HepG2 (cell line): ENCODE data around the gene PPIL6. TPM values are rescaled to one million over a fixed set of nuclear protein-coding genes. Genes with fewer than 3 reads are reported as not detected.

Experiments
- ATAC-seq: fragments of 200-7000 bp; cut with Tn5 transposase; 3 replicates; pipeline ENCODE4 v1.9.1; 2020; ENCODE audit warnings: mild to moderate bottlenecking, moderate library complexity
- BruUV-seq: library from RNA; stranded (reverse); fragments of 400-500 nt; replicated peaks from 2 replicates; lab custom pipeline; 2021; lab: Mats Ljungman, UMichigan
- CTCF ChIA-PET: fragments of 300-600 bp; formaldehyde crosslinking; extraction: SDS; loops from one replicate; lab custom pipeline; 2021; ENCODE audit warnings: low total read pairs, inconsistent platforms, low intra/inter-chr PET ratio; lab: Yijun Ruan, JAX
- POLR2A ChIA-PET: fragments of 350-600 bp; sonication (Branson Sonifier 250); formaldehyde crosslinking; loops from one replicate; lab custom pipeline; 2020; ENCODE audit warnings: antibody characterized with exemption, inconsistent platforms; lab: Yijun Ruan, JAX
- DNase-seq: peaks from one replicate; pipeline ENCODE4 v3.0.0-alpha.2; 2015; ENCODE audit warnings: low spot score
- FAIRE-seq: peaks from 3 replicates; lab custom pipeline; 2011; peaks lifted over from hg19 to GRCh38; lab: Jason Lieb, UNC
- H2AFZ ChIP-seq: one replicate; pipeline ENCODE4 v1.6.1; 2011; ENCODE audit warnings: low read length, inconsistent platforms
- H3K27ac ChIP-seq: fragments of 300-600 bp; 3 replicates; pipeline ENCODE4 v1.8.0; 2011; ENCODE audit warnings: mixed run types, mild to moderate bottlenecking, mixed read lengths, low read length, inconsistent platforms; ENCODE audit not compliant: insufficient read depth; ENCODE audit errors: extremely low read length
- H3K27me3 ChIP-seq, 2 experiments: fragments of 200-600 bp in 1 of 2; 2 replicates in 1 of 2; 3 replicates in 1 of 2; pipeline versions ENCODE4 v1.6.0 to v1.8.0; 2011; ENCODE audit warnings: low read length in 2 of 2, mild to moderate bottlenecking in 2 of 2, moderate library complexity in 2 of 2, inconsistent platforms in 1 of 2; ENCODE audit not compliant: insufficient read depth in 2 of 2, control insufficient read depth in 1 of 2
- H3K36me3 ChIP-seq, 2 experiments: fragments of 200-600 bp in 1 of 2; replicated peaks in 1 of 2; 2 replicates in 1 of 2; 3 replicates in 1 of 2; pipeline versions ENCODE4 v1.5.1 to v1.8.0; 2011; ENCODE audit warnings: low read length in 2 of 2, inconsistent platforms in 1 of 2; ENCODE audit not compliant: insufficient read depth in 2 of 2, control insufficient read depth in 1 of 2
- H3K4me1 ChIP-seq: 2 replicates; pipeline ENCODE4 v1.5.1; 2012; ENCODE audit warnings: low read length, inconsistent platforms; ENCODE audit not compliant: insufficient read depth
- H3K4me2 ChIP-seq: 2 replicates; pipeline ENCODE4 v1.6.0; 2011; ENCODE audit warnings: low read depth, low read length, inconsistent platforms
- H3K4me3 ChIP-seq, 3 experiments: fragments of 200-600 bp in 1 of 3; sonication (generic), shearing (Covaris generic) in 1 of 3; replicated peaks in 1 of 3; 2 replicates each; pipeline ENCODE4 v1.5.1; 2011 to 2016; ENCODE audit warnings: low read length in 3 of 3, inconsistent platforms in 2 of 3, low read depth in 2 of 3, mild to moderate bottlenecking in 2 of 3, control low read depth in 1 of 3, mixed read lengths in 1 of 3; ENCODE audit not compliant: insufficient read depth in 1 of 3
- H3K79me2 ChIP-seq: one replicate; pipeline ENCODE4 v1.6.1; 2011; ENCODE audit warnings: low read length, inconsistent platforms; ENCODE audit not compliant: insufficient read depth
- H3K9ac ChIP-seq: 2 replicates; pipeline ENCODE4 v1.6.0; 2011; ENCODE audit warnings: mild to moderate bottlenecking, low read depth, low read length, inconsistent platforms; ENCODE audit not compliant: insufficient read depth
- H3K9me3 ChIP-seq: 2 replicates; pipeline ENCODE4 v1.5.1; 2012; ENCODE audit warnings: mild to moderate bottlenecking, low read length
- H4K20me1 ChIP-seq: 2 replicates; pipeline ENCODE4 v1.6.0; 2011; ENCODE audit warnings: inconsistent platforms, mild to moderate bottlenecking, low read length, moderate library complexity; ENCODE audit not compliant: insufficient read depth
- ATF1 ChIP-seq: IDR thresholded peaks from 2 replicates; pipeline ENCODE4 v1.6.1; 2016; ENCODE audit warnings: mild to moderate bottlenecking, control low read depth
- CREBL2 ChIP-seq: sonication (generic); formaldehyde crosslinking; IDR thresholded peaks from 2 replicates; pipeline ENCODE4 v1.8.1; 2023; ENCODE audit warnings: missing genetic modification reagents, mild to moderate bottlenecking, borderline replicate concordance
- JUNB ChIP-seq: sonication (generic); formaldehyde crosslinking; IDR thresholded peaks from 2 replicates; pipeline ENCODE4 v1.8.0; 2022; ENCODE audit warnings: missing genetic modification reagents, mild to moderate bottlenecking, borderline replicate concordance
- KLF16 ChIP-seq, 2 experiments: sonication (generic) in 1 of 2; formaldehyde crosslinking in 1 of 2; IDR thresholded peaks; 2 replicates each; pipeline versions ENCODE4 v1.6.1 to v1.8.0; 2016 to 2023; ENCODE audit warnings: missing genetic modification reagents in 2 of 2, missing compliant biosample characterization in 1 of 2
- MYNN ChIP-seq: sonication (generic); formaldehyde crosslinking; IDR thresholded peaks from 2 replicates; pipeline ENCODE4 v1.4.0; 2020; ENCODE audit warnings: mild to moderate bottlenecking, low read depth, missing genetic modification reagents
- PHB2 ChIP-seq: fragments of 450-650 bp; IDR thresholded peaks from 2 replicates; pipeline ENCODE4 v1.6.1; 2018; ENCODE audit not compliant: partially characterized antibody
- SMC3 ChIP-seq: IDR thresholded peaks from 2 replicates; pipeline ENCODE4 v1.6.1; 2011; ENCODE audit warnings: low read length, improper control_type of control experiment
- SRF ChIP-seq: IDR thresholded peaks from 2 replicates; pipeline ENCODE4 v1.6.1; 2011; ENCODE audit warnings: mild to moderate bottlenecking, low read depth, low read length, moderate library complexity
- SSRP1 ChIP-seq: IDR thresholded peaks from 2 replicates; pipeline ENCODE4 v1.6.1; 2016; ENCODE audit warnings: control low read depth
- STAG1 ChIP-seq: sonication (generic); formaldehyde crosslinking; IDR thresholded peaks from 2 replicates; pipeline ENCODE4 v1.4.0; 2020; ENCODE audit warnings: missing genetic modification reagents
- XRCC5 ChIP-seq: fragments of 200-400 bp; formaldehyde crosslinking; optimal IDR thresholded peaks from 2 replicates; pipeline ENCODE3; 2017; ENCODE audit warnings: mild to moderate bottlenecking, low read length
- ZFYVE20 ChIP-seq: sonication (generic); formaldehyde crosslinking; IDR thresholded peaks from 2 replicates; pipeline ENCODE4 v1.8.0; 2023; ENCODE audit warnings: low read depth, mild to moderate bottlenecking, moderate library complexity, missing genetic modification reagents, borderline replicate concordance
- ZNF292 ChIP-seq: sonication (generic); formaldehyde crosslinking; IDR thresholded peaks from 2 replicates; pipeline ENCODE4 v1.8.1; 2022; ENCODE audit warnings: mild to moderate bottlenecking, low read depth, missing genetic modification reagents, borderline replicate concordance
- ZNF501 ChIP-seq: sonication (generic); formaldehyde crosslinking; IDR thresholded peaks from 2 replicates; pipeline ENCODE4 v1.5.1; 2020; ENCODE audit warnings: mild to moderate bottlenecking, moderate library complexity, missing genetic modification reagents
- WGBS: methylation state at CpG from one replicate; pipeline ENCODE4 v1.1.6; 2017; ENCODE audit warnings: low lambda C conversion rate; 5-methylcytosine and 5-hydroxymethylcytosine counted together
- in situ Hi-C: cut with HindIII; loops from 2 replicates; pipeline ENCODE4 v1.10.0; 2017; ENCODE audit warnings: low pct_unique_long_range_greater_than_20kb; ENCODE audit not compliant: extremely low pct_ligation_motif_present
- intact Hi-C: fragments of 100-400 bp; cut with micrococcal nuclease; formaldehyde crosslinking; loops from one replicate; pipeline ENCODE4 v1.10.0; 2022; ENCODE audit not compliant: unreplicated experiment
- polyA plus RNA-seq, 8 experiments: library from polyadenylated mRNA; depleted of rRNA in 3 of 8; stranded (reverse) in 7 of 8; unstranded in 1 of 8; fragments of >200 nt; fragmentation: Illumina TruSeq in 4 of 8; extraction: Trizol in 4 of 8; gene quantifications; 2 replicates each; pipeline versions ENCODE4 v1.2.1 to v1.2.3, GENCODE V29; 2011 to 2016; ENCODE audit warnings: low read depth in 4 of 8, missing spikeins in 1 of 8, mixed read lengths in 1 of 8; ENCODE audit not compliant: insufficient read depth in 1 of 8
- total RNA-seq, 5 experiments: library from RNA; depleted of rRNA; stranded (reverse); fragments of >200 nt; fragmentation: Illumina TruSeq; extraction: Trizol; gene quantifications; 2 replicates each; pipeline ENCODE4 v1.2.3, GENCODE V29; 2016; ENCODE audit warnings: low read depth in 1 of 5
- TF ChIP-seq, protein P1 (sequence below): sonication (generic); formaldehyde crosslinking; IDR thresholded peaks from 2 replicates; pipeline ENCODE4 v1.5.1; 2020; ENCODE audit warnings: missing genetic modification reagents, mild to moderate bottlenecking, borderline replicate concordance
- TF ChIP-seq, protein P2 (sequence below): sonication (generic); formaldehyde crosslinking; IDR thresholded peaks from 2 replicates; pipeline ENCODE4 v1.4.0; 2020; ENCODE audit warnings: missing genetic modification reagents; ENCODE audit errors: not compliant biosample characterization

PPIL6 gene
- total and polyA plus RNA-seq, 2 of the 13 experiments (the other 11 are each of a cell fraction or from before 2014, with no cell fraction given): 0.22 to 0.46 TPM

DNA sequence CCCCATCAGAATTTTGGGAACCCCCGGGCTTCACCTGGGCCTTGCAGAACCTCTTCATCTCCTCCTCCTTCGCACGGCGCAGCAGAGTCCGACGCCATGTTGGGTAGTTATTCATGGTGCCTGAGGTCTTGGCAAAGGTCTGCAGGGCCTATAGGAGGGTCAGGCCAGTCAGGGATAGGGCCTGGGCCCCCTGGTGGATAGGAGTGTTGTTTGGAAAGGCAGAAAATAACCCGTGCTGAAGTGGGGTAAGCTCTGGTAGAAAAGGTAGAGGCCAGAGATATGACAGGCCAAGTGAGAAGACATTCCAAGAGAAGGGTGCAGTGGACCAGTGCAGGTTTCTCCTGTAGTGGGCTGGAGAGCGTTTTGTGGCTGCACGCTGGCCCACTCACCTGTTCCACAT, 5.0 kb upstream of the PPIL6 start:
- in situ Hi-C loops: no loop called here

More for the DNA sequence above, 5.0 kb upstream of the PPIL6 start:
- H3K27me3 ChIP-seq: no peaks in the 10 kb centered on the region; a peak in 1 of 5 replicates
- POLR2A ChIA-PET: no interaction called here
- H3K4me1 ChIP-seq: peaks cover 15% of the 10 kb centered on the region
- TF ChIP-seq PHB2 (no peak), SSRP1 (CRISPR knock-in tag) (no peak), ZNF501 (CRISPR knock-in tag) (no peak), CREBL2 (CRISPR knock-in tag) (no peak), SRF (no peak), XRCC5 (peak; percentile 25), SMC3 (0 out of 2 replicates have a peak, but pooled peaks have one; percentile 15), JUNB (CRISPR knock-in tag) (no peak), ATF1 (CRISPR knock-in tag) (no peak), MYNN (no peak), STAG1 (peak; percentile 24; the same call in 1 of the 2 replicates), KLF16 (CRISPR knock-in tag; IDR thresholded peaks at IDR 0.05) (no peak), ZFYVE20 (CRISPR knock-in tag) (no peak), ZNF292 (CRISPR knock-in tag) (no peak)
- TF ChIP-seq, protein P1, sequence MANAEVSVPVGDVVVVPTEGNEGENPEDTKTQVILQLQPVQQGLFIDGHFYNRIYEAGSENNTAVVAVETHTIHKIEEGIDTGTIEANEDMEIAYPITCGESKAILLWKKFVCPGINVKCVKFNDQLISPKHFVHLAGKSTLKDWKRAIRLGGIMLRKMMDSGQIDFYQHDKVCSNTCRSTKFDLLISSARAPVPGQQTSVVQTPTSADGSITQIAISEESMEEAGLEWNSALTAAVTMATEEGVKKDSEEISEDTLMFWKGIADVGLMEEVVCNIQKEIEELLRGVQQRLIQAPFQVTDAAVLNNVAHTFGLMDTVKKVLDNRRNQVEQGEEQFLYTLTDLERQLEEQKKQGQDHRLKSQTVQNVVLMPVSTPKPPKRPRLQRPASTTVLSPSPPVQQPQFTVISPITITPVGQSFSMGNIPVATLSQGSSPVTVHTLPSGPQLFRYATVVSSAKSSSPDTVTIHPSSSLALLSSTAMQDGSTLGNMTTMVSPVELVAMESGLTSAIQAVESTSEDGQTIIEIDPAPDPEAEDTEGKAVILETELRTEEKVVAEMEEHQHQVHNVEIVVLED (CRISPR knock-in tag): no peak
- TF ChIP-seq, protein P2, sequence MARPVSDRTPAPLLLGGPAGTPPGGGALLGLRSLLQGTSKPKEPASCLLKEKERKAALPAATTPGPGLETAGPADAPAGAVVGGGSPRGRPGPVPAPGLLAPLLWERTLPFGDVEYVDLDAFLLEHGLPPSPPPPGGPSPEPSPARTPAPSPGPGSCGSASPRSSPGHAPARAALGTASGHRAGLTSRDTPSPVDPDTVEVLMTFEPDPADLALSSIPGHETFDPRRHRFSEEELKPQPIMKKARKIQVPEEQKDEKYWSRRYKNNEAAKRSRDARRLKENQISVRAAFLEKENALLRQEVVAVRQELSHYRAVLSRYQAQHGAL: no peak
- peaks cover 2 to 10% of the 10 kb centered on the region in 2 experiments; a peak in 3 of 5 replicates for H3K36me3 ChIP-seq
- H3K9me3 ChIP-seq: no peaks in the 10 kb centered on the region
- FAIRE-seq (no peak), DNase-seq (no peak), ATAC-seq (peak; percentile 16; the same call in 2 of the 3 replicates)
- intact Hi-C loops: no loop called here
- WGBS: 91% methylated on average over 9 of the region's 9 CpGs
- CTCF ChIA-PET: interaction anchor here (1.9 kb wide), 1 partner anchor 257 kb away, joined by 9 read pairs; no protein-coding TSS in a partner anchor
- no peak overlapping the region for H3K27ac ChIP-seq
- no TSS peak for BruUV-seq
- no peak overlapping the region for H3K4me3 ChIP-seq
- H2AFZ ChIP-seq: no peak overlapping the region
- H4K20me1 ChIP-seq: no peaks in the 10 kb centered on the region
- peaks cover 9% of the 10 kb centered on the region for H3K79me2 ChIP-seq
- no peak overlapping the region for H3K9ac ChIP-seq
- no peak overlapping the region for H3K4me2 ChIP-seq
